ENCODE data around the gene CD14. TPM values are rescaled to one million over a fixed set of nuclear protein-coding genes. Genes with fewer than 3 reads are reported as not detected.
"Not testable (repeated sequence)": the region's sequence is repeated elsewhere in the genome, so short reads cannot be mapped to it uniquely, and the experiment has no call there.

The CD14 gene
- total and polyA plus RNA-seq, 2 donors (not counting 1 experiment from before 2014, with no cell fraction given) = 0.32 to 10.9 TPM

- TF ChIP-seq CTCF (conservative IDR thresholded peaks at IDR 0.05 in 1 of 2, IDR thresholded peaks at IDR 0.05 in 1 of 2; ENCODE audit: low read depth in 1 of 2, low read length in 2 of 2) = no peak
- Histone ChIP-seq H3K4me3 (replicated peaks in 1 of 4; ENCODE audit: control extremely low read depth in 1 of 4, insufficient read depth in 1 of 4, low read depth in 3 of 4, low read length in 4 of 4) (no peak overlapping the region), H3K4me2 (ENCODE audit: extremely low read depth, insufficient read depth, low read length) (peak overlapping the region; percentile 44), H3K79me2 (ENCODE audit: control insufficient read depth, insufficient read depth, low read length) (peaks cover 3% of the 10 kb centered on the region), H4K20me1 (ENCODE audit: control insufficient read depth, extremely low read depth, insufficient read depth, low read length) (no peaks in the 10 kb centered on the region), H3K36me3 (ENCODE audit: control insufficient read depth, insufficient read depth, low read length) (peaks cover 27% of the 10 kb centered on the region), H3K9me3 (ENCODE audit: control insufficient read depth, insufficient read depth, low read depth, low read length) (no peaks in the 10 kb centered on the region), H3K27ac (ENCODE audit: insufficient read depth, low read length) (no peak overlapping the region), H3K9ac (ENCODE audit: insufficient read depth, low read length) (no peak overlapping the region), H3K27me3 (ENCODE audit: control insufficient read depth, insufficient read depth, low read length) (no peaks in the 10 kb centered on the region), H3K4me1 (ENCODE audit: control insufficient read depth, extremely low read depth, insufficient read depth, low read length) (no peaks in the 10 kb centered on the region), H2AFZ (ENCODE audit: low read length) (no peak overlapping the region)
- DNase-seq (ENCODE audit: low read depth in 2 of 2) = peak in 1 of 2 donors; percentile 9
These were observed 39.6 kb upstream of the CD14 start for GRCh38 chr5:140672455-140673186.

- Histone ChIP-seq H3K4me3 (replicated peaks in 1 of 4; ENCODE audit: control extremely low read depth in 1 of 4, insufficient read depth in 1 of 4, low read depth in 3 of 4, low read length in 4 of 4) (no peak overlapping the region), H2AFZ (ENCODE audit: low read length) (no peak overlapping the region), H3K9me3 (ENCODE audit: control insufficient read depth, insufficient read depth, low read depth, low read length) (no peaks in the 10 kb centered on the region), H3K27me3 (ENCODE audit: control insufficient read depth, insufficient read depth, low read length) (no peaks in the 10 kb centered on the region), H3K36me3 (ENCODE audit: control insufficient read depth, insufficient read depth, low read length) (peaks cover 24% of the 10 kb centered on the region), H4K20me1 (ENCODE audit: control insufficient read depth, extremely low read depth, insufficient read depth, low read length) (no peaks in the 10 kb centered on the region), H3K4me1 (ENCODE audit: control insufficient read depth, extremely low read depth, insufficient read depth, low read length) (no peaks in the 10 kb centered on the region), H3K9ac (ENCODE audit: insufficient read depth, low read length) (no peak overlapping the region), H3K79me2 (ENCODE audit: control insufficient read depth, insufficient read depth, low read length) (peaks cover 13% of the 10 kb centered on the region), H3K27ac (ENCODE audit: insufficient read depth, low read length) (no peak overlapping the region), H3K4me2 (ENCODE audit: extremely low read depth, insufficient read depth, low read length) (no peak overlapping the region)
- TF ChIP-seq EZH2 (IDR thresholded peaks at IDR 0.05; ENCODE audit: low read length, missing control alignments) = no peak
- TF ChIP-seq CTCF (conservative IDR thresholded peaks at IDR 0.05 in 1 of 2, IDR thresholded peaks at IDR 0.05 in 1 of 2; ENCODE audit: low read depth in 1 of 2, low read length in 2 of 2) = no peak
- DNase-seq (ENCODE audit: low read depth in 2 of 2) = no peak
These were observed 38.6 kb upstream of the CD14 start for GRCh38 chr5:140671472-140672125.

DNA sequence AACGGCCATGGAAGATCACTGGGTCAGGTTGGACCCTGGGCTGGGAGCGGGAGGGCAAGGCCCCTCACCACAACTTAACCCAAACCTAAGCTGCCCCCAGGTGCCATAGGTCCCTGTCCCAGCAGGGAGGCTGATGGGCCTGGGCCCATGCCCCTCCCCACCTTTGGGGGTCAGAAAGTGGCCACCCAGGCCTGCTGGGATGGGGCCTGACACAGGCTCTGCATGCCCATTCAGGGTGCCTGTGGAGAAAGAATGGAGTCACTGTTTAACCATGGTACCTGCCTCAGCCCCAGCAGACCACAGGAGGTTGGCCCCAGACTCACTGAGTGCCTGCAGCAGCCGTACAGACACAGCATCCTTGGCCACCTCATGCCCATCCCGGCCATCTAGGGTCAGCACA, 38.1 kb upstream of the CD14 start:
- H3K9ac ChIP-seq (ENCODE audit: insufficient read depth, low read length); DNase-seq (ENCODE audit: low read depth in 2 of 2); H3K9me3 ChIP-seq (ENCODE audit: control insufficient read depth, insufficient read depth, low read depth, low read length); H3K4me3 ChIP-seq (replicated peaks in 1 of 4; ENCODE audit: control extremely low read depth in 1 of 4, insufficient read depth in 1 of 4, low read depth in 3 of 4, low read length in 4 of 4); H2AFZ ChIP-seq (ENCODE audit: low read length); H3K4me1 ChIP-seq (ENCODE audit: control insufficient read depth, extremely low read depth, insufficient read depth, low read length); H4K20me1 ChIP-seq (ENCODE audit: control insufficient read depth, extremely low read depth, insufficient read depth, low read length); H3K27me3 ChIP-seq (ENCODE audit: control insufficient read depth, insufficient read depth, low read length); H3K4me2 ChIP-seq (ENCODE audit: extremely low read depth, insufficient read depth, low read length); H3K27ac ChIP-seq (ENCODE audit: insufficient read depth, low read length): not testable (repeated sequence)
- H3K36me3 ChIP-seq (ENCODE audit: control insufficient read depth, insufficient read depth, low read length) = peaks cover 24% of the 10 kb centered on the region
- H3K79me2 ChIP-seq (ENCODE audit: control insufficient read depth, insufficient read depth, low read length) = peaks cover 17% of the 10 kb centered on the region

All from fibroblast of lung (primary cell).